OCI-LY1 (cell line): ENCODE measurements around the gene P4HA2.

ENCODE experiments used
- H2AFZ ChIP-seq: fragments of 200-600 bp; sonication (generic), shearing (Covaris generic); 2 replicates; pipeline ENCODE4 v1.6.0; 2014; ENCODE audit warnings: antibody characterized with exemption, mild to moderate bottlenecking, low read length
- H3F3A ChIP-seq: fragments of 200-600 bp; sonication (generic), shearing (Covaris generic); 2 replicates; pipeline ENCODE4 v1.6.0; 2014; ENCODE audit warnings: mild to moderate bottlenecking, antibody characterized with exemption, low read length, moderate library complexity; ENCODE audit not compliant: insufficient read depth
- H3K27ac ChIP-seq: fragments of 200-600 bp; sonication (generic); 2 replicates; pipeline ENCODE4 v1.5.1; 2014; ENCODE audit warnings: low read length, mixed run types, mild to moderate bottlenecking, low read depth; ENCODE audit not compliant: poor library complexity, severe bottlenecking
- H3K27me3 ChIP-seq: fragments of 200-600 bp; sonication (generic); 2 replicates; pipeline ENCODE4 v1.6.0; 2014; ENCODE audit warnings: antibody characterized with exemption, mild to moderate bottlenecking, low read length, moderate library complexity; ENCODE audit not compliant: insufficient read depth
- H3K36me3 ChIP-seq: fragments of 200-600 bp; sonication (generic); 2 replicates; pipeline ENCODE4 v1.6.1; 2014; ENCODE audit warnings: mild to moderate bottlenecking, antibody characterized with exemption, low read length, moderate library complexity, mixed read lengths; ENCODE audit not compliant: insufficient read depth
- H3K4me1 ChIP-seq: fragments of 200-600 bp; sonication (generic); 2 replicates; pipeline ENCODE4 v1.5.1; 2014; ENCODE audit warnings: mild to moderate bottlenecking, low read length, moderate library complexity; ENCODE audit not compliant: insufficient read depth, severe bottlenecking
- H3K4me2 ChIP-seq: fragments of 200-600 bp; sonication (generic), shearing (Covaris generic); 2 replicates; pipeline ENCODE4 v1.6.1; 2014; ENCODE audit warnings: low read length
- H3K4me3 ChIP-seq: fragments of 200-600 bp; sonication (generic); 2 replicates; pipeline ENCODE4 v1.5.1; 2014; ENCODE audit warnings: low read length, low read depth, mild to moderate bottlenecking, mixed read lengths; ENCODE audit not compliant: poor library complexity, severe bottlenecking
- H3K79me2 ChIP-seq: fragments of 200-600 bp; shearing (Covaris generic); 2 replicates; pipeline ENCODE4 v1.6.1; 2016; ENCODE audit warnings: mixed run types, low read length, mixed read lengths; ENCODE audit not compliant: insufficient read depth
- H3K9ac ChIP-seq: fragments of 200-600 bp; sonication (generic), shearing (Covaris generic); 2 replicates; pipeline ENCODE4 v1.6.1; 2014; ENCODE audit warnings: mild to moderate bottlenecking, low read length, mixed read lengths
- H3K9me2 ChIP-seq: fragments of 200-600 bp; sonication (generic), shearing (Covaris generic); 2 replicates; pipeline ENCODE4 v1.6.1; 2014; ENCODE audit warnings: low read depth, mild to moderate bottlenecking, low read length, mixed read lengths
- H3K9me3 ChIP-seq: fragments of 200-600 bp; shearing (Covaris generic); 2 replicates; pipeline ENCODE4 v1.6.1; 2014; ENCODE audit warnings: low read length, mixed read lengths
- H4K20me1 ChIP-seq: fragments of 200-600 bp; sonication (generic), shearing (Covaris generic); 2 replicates; pipeline ENCODE4 v1.6.0; 2016; ENCODE audit warnings: mild to moderate bottlenecking, low read length; ENCODE audit not compliant: insufficient read depth
- EZH2 ChIP-seq: fragments of 200-600 bp; sonication (generic), shearing (Covaris generic); IDR thresholded peaks from 2 replicates; pipeline ENCODE4 v1.8.0; 2017; ENCODE audit warnings: borderline replicate concordance, mixed run types, mild to moderate bottlenecking, antibody characterized with exemption, low read length, moderate library complexity, mixed read lengths
- TF ChIP-seq, protein P1 (sequence below): fragments of 200-600 bp; sonication (generic), shearing (Covaris generic); IDR thresholded peaks from 2 replicates; pipeline ENCODE4 v1.5.1; 2017; ENCODE audit warnings: mild to moderate bottlenecking, antibody characterized with exemption, low read length, moderate library complexity, mixed read lengths

P4HA2 gene

DNA sequence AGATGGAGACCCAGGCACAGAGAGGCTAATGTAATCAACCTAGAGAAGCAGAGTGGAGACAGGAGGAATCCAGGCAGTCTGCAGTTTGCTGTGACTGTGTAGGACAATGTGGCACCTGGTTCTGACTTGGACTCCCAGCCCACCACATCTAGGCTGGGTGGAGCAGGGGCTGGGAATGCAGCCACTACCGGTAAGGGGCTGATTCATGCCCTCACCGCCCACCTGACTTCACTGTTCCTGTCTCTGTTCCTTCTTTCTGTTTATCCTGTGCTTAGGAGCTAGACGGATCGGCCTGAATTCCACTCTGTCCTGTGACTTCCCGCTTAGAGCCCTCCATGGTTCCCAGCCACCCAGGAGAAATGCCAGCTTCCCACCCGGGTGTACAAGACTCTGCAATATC lies 32.4 kb upstream of the P4HA2 start:
- H3K27me3 ChIP-seq, result no peaks in the 10 kb centered on the region
- no peaks in the 10 kb centered on the region for H3K36me3 ChIP-seq
- H3F3A ChIP-seq, result no peaks in the 10 kb centered on the region
- H2AFZ ChIP-seq, result no peak overlapping the region
- H3K9me3 ChIP-seq, result no peaks in the 10 kb centered on the region
- no peaks in the 10 kb centered on the region for H3K9me2 ChIP-seq
- H3K9ac ChIP-seq, result no peak overlapping the region
- TF ChIP-seq EZH2, result no peak
- TF ChIP-seq, protein P1, sequence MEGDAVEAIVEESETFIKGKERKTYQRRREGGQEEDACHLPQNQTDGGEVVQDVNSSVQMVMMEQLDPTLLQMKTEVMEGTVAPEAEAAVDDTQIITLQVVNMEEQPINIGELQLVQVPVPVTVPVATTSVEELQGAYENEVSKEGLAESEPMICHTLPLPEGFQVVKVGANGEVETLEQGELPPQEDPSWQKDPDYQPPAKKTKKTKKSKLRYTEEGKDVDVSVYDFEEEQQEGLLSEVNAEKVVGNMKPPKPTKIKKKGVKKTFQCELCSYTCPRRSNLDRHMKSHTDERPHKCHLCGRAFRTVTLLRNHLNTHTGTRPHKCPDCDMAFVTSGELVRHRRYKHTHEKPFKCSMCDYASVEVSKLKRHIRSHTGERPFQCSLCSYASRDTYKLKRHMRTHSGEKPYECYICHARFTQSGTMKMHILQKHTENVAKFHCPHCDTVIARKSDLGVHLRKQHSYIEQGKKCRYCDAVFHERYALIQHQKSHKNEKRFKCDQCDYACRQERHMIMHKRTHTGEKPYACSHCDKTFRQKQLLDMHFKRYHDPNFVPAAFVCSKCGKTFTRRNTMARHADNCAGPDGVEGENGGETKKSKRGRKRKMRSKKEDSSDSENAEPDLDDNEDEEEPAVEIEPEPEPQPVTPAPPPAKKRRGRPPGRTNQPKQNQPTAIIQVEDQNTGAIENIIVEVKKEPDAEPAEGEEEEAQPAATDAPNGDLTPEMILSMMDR, result no peak
- no peaks in the 10 kb centered on the region for H4K20me1 ChIP-seq
- no peak overlapping the region for H3K4me2 ChIP-seq
- H3K27ac ChIP-seq, result no peak overlapping the region
- no peaks in the 10 kb centered on the region for H3K4me1 ChIP-seq
- H3K4me3 ChIP-seq, result no peak overlapping the region
- H3K79me2 ChIP-seq, result no peaks in the 10 kb centered on the region

DNA sequence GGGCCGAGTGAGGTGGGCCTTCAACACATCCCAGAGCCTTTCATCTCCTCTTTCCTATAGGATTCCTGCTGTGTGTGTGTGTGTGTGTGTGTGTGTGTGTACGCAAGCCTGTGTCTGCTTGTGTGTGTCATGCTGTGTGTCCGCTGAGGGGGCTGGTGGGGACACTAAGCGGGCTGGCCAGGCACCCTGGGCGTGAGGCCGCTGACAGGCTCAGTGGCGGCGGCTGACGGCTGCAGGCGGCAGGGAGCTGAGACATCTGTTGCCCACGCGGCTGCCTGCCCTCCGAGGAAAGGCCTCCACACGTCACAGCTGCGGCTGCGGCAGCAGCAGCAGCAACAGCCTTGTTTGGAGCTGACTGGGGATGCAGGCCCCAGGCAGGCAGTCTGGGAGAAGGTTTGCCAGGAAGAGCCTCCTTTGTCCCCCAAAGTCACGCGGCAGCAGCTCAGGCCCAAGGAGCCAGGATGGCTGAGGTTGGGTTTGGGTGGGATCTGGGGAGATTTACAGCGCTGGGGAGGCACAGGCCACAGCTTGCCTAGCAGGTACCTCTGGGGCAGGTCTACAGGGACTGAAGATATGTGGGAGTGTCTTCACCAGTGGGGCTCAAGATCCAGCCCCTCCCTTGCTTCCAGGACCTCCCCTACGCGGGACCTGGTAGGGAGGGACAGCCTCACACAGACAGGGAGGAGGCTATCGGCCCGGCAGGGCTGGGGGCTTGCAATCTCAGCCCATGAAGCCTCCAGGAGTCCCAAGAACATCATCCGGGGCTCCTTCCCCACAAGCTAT lies 31.6 kb upstream of the P4HA2 start:
- no peaks in the 10 kb centered on the region for H3K9me3 ChIP-seq
- TF ChIP-seq, protein P1, result no peak
- no peak for TF ChIP-seq EZH2
- H3K79me2 ChIP-seq, result no peaks in the 10 kb centered on the region
- H4K20me1 ChIP-seq, result no peaks in the 10 kb centered on the region
- H3K27me3 ChIP-seq, result no peaks in the 10 kb centered on the region
- H3K4me3 ChIP-seq, result no peak overlapping the region
- no peaks in the 10 kb centered on the region for H3F3A ChIP-seq
- H3K9me2 ChIP-seq, result no peaks in the 10 kb centered on the region
- H3K36me3 ChIP-seq, result no peaks in the 10 kb centered on the region
- no peak overlapping the region for H3K27ac ChIP-seq
- H3K4me2 ChIP-seq, result no peak overlapping the region
- H3K9ac ChIP-seq, result no peak overlapping the region
- no peak overlapping the region for H2AFZ ChIP-seq
- H3K4me1 ChIP-seq, result no peaks in the 10 kb centered on the region

DNA sequence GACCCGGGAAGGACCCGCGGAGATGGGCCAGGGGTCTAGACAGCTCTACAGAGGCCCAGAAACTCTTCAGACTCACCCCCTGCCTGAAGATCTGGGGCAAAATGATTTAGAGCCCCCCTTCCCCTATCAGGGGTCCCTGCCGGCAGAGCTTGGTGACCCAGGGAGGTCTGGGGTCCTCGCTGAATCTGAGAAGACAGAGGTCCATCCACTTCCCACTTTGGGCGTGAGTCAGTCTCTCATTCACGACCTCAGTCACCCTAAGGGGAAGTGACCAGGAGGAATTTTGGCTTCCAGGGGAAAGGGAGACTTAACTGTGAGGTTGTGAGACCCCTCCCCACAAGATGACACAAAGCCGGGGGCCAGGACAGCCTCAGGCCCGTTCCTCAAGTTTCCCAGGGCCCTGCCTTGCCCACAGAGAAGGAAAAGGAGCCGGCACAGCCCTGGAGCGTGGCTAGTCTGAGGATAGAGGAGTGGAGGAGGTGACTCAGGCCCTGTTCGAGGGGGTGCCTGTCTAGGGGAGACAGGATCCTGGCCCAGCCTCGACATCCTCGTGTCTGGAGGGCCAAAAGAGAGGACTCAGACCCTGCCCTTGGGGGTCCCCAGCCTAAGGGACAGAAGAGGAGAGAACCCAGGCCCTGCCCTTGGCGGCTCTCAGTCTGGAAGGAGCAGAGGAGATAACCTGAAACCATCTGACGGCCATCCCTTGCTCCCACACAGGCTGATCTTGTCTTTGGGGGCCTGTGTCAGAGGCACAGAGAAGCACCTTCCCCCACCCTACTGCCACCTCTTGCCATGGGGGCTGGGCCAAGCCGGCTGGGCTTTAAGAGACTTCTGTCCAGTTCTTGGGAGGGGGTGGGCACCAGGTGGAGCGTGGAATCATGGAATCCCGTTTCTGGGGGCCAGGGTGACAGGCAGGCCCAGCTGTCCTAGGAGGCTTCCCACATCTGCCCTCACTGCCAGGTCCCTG lies 30.7 kb upstream of the P4HA2 start:
- Histone ChIP-seq H3K9me2 (no peaks in the 10 kb centered on the region), H4K20me1 (no peaks in the 10 kb centered on the region), H3K4me1 (no peaks in the 10 kb centered on the region), H3K4me2 (no peak overlapping the region), H2AFZ (no peak overlapping the region), H3K9me3 (no peaks in the 10 kb centered on the region), H3K9ac (no peak overlapping the region), H3K27me3 (no peaks in the 10 kb centered on the region), H3K27ac (no peak overlapping the region), H3F3A (no peaks in the 10 kb centered on the region), H3K79me2 (no peaks in the 10 kb centered on the region), H3K4me3 (no peak overlapping the region), H3K36me3 (no peaks in the 10 kb centered on the region)
- TF ChIP-seq, protein P1, result no peak
- TF ChIP-seq EZH2, result no peak
